Adrenal gland (tissue), 5 donors: ENCODE data around the gene RPL7A.

Experiments used
- CTCF ChIP-seq, 6 experiments: fragments of 450-650 bp in 4 of 6; fragments of 200-600 bp in 2 of 6; sonication (generic) in 1 of 6; IDR thresholded peaks; 1 replicate in 5 of 6; 2 replicates in 1 of 6; pipeline versions ENCODE4 v1.5.1 to v1.8.0; 2016 to 2021; ENCODE audit warnings: antibody characterized with exemption in 6 of 6, mild to moderate bottlenecking in 2 of 6, moderate library complexity in 1 of 6
- POLR2A ChIP-seq, 2 donors: fragments of 450-650 bp; IDR thresholded peaks; one replicate each; pipeline ENCODE4 v1.6.1; 2017; ENCODE audit warnings: antibody characterized with exemption in 2 of 2, mild to moderate bottlenecking in 2 of 2, moderate library complexity in 1 of 2
- donor health status: DM: no; HTN: no; CAD: no.

DNA sequence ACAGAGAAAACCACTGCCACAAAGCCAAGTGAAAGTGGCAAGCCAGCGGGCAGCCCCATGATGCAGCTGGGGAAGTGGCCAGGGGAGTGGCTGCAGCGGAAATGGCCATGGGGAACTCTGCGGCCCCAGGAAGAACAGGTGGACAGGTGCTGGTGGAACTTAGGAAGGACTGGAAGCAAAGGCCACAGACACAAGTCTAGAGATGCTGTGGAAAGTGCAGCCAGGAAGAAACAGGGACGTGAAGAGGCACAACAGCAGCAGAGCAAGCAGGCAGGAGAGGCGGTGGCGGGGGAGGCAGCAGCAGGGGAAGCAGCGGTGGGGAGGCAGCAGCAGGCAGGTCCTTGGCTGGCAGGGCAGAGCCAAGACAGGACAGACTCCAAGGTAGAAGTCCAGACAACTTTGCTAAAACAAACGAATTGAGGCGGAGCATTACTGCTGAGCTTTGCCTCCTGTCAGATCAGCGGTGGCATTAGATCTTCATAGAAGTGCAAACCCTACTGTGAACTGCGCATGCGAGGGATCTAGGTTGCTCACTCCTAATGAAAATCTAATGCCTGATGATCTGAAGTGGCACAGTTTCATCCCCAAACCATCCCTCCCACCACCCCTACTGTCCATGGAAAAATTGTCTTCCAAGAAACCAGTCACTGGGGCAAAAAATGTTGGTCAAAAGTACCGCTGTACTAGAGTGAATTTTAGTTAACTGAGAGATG lies 23.9 kb upstream of the RPL7A start:
- no peak for TF ChIP-seq POLR2A (IDR thresholded peaks at IDR 0.05)
- no peak for TF ChIP-seq CTCF (IDR thresholded peaks at IDR 0.05)
